HG03378 (cell line): ENCODE results near the gene DYNC2H1.

Experiments used
- ATAC-seq: cut with Tn5 transposase; IDR thresholded peaks from one replicate; pipeline ENCODE4 v1.9.1; 2021; ENCODE audit warnings: mild to moderate bottlenecking, moderate library complexity; ENCODE audit not compliant: unreplicated experiment

DYNC2H1 gene

DNA sequence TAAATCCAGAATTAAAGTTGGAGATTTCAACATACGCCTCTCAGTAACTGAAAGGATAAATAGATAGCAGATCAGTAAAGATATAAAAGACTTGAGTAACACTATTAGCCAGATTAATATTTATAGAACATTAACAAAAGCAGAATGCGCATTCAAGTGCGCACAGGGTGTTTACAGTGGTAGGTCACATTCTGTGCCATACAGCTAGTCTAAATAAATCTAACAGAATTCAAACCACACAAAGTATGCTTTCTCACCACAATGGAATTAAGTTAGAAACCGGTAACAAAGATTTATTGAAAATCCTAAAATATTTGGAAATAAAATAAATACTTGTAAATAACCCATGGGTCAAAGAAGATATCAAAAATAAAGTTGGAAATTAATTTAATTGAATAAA lies 341.0 kb downstream of the DYNC2H1 start:
- ATAC-seq: no peak

DNA sequence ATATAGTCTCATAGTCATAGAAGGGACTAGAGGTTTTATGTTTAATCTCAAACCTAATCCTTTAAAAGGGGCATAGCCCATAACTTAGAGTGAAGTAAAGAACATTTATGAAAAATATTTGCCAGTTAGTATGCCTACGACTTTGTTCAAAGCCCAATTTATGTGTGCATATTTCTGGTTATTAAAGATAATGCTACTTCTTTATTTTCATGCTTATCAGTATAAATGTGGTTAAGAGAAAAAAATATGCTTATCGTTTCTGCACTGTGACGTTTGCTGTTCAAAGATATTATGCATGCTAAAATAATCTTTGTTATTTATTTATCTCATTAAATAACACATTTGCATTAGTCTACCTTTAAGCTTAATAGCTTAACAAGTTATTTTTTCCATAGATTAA lies 343.9 kb downstream of the DYNC2H1 start:
- no peak for ATAC-seq

DNA sequence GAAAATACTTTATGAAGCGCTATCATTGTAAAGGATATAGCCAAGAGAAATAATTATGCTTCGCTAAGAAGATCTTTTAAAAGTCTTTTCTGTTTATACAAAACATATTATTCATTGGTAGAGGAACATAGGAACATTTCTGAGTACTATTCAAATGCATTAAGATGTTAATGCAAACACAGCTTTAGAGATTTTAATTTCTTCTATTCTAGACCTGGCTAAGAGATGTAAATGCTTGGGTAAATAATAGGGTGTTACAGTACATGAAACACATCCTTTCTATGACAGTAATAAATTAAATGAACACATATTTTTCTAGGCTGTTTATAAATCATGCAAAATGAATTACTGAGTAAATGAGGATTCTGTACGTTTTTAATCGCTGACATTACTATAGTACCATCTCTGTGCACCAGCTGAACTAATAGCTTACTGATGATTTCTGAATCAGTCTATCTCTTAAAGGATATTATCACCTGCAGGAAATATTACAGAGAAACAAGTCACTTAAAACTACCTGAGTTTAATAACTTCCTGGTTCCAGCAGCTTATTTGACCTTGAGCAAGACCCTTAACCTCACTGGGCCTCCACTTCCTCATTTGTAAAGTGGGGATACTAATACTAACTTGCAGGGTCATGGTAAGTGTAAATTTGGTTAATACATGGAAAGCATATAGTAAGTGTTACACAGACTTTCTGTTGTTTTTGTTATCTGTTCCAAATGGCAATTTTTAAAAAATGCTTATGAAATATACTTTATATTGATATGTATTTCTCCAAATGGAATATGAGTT lies 344.9 kb downstream of the DYNC2H1 start:
- no peak for ATAC-seq

DNA sequence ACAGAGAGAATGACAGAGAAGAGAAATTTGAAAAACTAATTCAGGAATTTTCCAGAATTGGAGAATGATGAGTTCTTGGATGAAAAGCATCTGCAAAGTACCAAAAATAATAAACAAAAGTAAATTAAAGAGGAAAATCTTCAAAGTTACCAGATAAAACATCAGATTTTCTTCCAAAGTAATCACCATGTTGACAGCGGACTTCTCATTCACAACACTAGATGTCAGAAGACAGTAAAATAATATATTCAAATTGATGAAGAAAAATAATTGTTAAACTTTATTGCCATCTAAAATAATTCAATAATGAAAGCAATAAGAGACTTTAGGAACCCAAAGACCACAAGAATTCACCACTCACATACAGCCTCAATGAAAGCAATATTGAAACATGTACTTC lies 355.2 kb downstream of the DYNC2H1 start:
- no peak for ATAC-seq

DNA sequence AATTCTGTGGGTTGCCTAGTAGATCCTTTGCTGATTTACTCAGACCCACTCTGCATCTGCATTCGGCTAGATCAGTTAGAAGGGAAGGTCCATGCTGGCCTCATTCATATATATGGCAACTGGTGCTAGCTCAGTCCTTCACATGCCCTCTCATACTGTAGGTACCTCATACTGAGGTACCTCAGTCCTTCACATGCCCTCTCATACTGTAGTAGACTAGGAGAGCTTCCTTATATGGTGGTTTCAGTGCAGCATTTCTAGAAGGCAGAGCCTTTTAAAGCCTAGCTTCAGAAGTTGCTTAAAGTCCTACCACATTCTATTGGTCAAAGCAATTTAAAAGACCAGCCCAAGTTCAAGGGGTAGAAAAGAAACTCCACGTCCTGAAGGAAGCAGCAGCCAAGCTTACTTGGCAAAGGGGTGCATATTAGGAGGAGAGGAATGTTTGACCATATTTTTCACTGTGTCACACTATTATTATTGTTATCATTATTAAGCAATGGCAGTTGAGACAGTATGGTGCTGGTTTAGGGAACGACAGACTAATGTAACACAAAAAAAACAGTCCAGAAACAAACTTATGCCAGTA lies 356.4 kb downstream of the DYNC2H1 start:
- ATAC-seq: no peak

DNA sequence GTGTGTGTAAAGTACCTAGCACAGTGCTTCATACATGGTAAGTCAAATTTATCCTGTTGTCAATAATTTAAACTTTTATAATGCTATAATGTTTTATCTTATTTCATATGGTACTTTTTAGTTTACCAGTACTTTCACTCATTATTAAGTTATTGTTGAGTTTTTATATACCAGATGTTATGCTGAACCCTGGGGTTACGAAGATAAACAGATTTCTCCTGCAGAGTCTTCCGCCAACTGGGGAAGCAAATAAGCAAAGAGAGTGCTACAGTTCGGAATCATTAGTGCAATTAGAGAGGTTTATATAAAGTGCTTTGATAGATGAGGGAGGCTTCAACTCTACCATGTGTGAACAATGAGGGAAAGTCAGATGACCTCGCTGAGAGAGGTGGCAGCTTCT lies 362.3 kb downstream of the DYNC2H1 start:
- no peak for ATAC-seq

DNA sequence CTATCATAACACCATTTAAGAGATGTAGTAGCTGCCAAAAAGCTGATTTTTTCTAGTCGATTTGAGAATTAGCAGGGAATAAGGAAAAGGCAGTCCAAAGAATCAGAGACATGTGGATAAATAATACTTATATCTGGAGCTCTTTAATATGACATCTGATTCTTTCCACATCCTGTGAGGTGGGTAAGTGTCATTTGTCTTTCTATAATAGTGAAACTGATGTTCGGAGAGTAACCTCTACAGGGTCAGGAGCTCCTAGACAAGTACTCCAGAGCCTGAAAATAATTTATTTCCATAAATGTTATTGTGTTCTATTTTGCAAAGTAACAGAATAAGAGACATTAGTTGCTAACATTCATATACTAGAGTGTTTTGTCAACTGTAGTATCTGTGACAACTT lies 367.6 kb downstream of the DYNC2H1 start:
- no peak for ATAC-seq

DNA sequence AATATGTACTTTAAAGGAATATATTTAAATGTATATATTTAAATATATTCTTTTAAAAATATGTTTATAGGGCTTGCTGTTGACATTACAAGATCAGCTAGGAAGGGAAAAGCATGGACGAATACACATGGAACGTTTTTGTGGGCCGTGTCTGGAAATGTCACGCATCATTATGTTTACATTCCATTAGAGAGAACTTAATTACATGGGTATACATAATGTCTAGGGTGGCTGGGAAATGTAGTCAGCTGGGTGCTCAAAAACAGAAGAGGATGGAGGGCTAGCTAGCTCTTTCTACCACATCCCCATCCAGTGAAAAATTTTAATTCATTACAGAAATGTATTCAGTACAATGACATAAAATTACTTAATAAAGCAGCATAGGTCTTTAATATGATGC lies 371.2 kb downstream of the DYNC2H1 start:
- no peak for ATAC-seq

DNA sequence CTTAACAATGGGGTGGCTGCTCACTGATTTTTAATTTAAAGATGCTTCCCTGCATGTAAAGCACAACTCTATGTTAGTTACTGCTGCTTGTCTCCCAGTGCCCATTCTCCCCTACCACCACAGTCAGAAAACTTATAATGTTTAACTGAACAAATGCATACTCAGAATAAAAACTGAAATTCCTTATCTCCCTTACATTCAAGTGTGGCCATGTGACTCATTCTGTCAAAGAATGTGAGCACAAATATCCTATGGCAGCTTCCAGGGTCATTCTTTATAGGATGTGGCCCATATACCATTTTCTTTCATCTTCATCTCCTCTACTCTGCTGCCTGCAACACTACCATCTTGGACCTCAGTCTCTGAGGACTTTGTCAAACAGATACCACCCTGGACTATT lies 374.8 kb downstream of the DYNC2H1 start:
- ATAC-seq: no peak

DNA sequence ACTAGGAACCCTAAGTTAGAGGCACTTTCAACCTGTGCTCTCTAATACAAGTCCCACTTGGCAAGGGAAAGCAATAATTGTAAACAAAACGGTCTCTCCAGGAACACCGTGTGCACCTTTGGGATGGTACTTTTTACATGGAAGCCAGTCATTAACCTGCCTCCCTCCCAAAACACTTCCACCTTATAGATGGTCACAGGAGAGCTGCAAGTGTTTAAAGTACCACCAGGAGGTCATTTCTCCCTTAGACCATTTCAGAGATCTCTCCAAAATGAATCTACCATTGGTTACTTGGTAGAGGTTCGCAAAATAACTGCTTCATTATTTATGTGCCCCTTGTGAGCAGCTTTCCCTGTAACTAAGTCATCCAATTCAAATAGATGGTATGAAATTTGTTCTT lies 375.3 kb downstream of the DYNC2H1 start:
- ATAC-seq: no peak

DNA sequence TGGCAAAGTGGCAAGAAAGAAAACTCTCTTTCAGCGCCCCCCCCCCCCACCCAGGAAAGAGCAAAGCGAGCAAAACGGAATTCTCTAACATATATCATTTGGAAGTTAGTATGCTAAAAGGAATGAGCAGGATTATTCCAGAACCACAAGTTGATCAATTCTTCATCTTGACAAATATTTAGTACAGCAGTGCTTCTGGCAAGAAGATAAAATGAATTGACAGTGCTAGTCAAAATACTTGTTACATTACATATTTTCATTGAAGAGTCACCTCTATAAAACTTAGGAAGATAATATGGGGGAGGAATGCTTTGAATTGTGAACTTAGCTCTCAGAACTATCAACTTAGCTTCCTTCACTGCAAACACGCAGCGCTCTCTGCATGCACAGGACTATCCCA lies 377.4 kb downstream of the DYNC2H1 start:
- ATAC-seq: no peak

DNA sequence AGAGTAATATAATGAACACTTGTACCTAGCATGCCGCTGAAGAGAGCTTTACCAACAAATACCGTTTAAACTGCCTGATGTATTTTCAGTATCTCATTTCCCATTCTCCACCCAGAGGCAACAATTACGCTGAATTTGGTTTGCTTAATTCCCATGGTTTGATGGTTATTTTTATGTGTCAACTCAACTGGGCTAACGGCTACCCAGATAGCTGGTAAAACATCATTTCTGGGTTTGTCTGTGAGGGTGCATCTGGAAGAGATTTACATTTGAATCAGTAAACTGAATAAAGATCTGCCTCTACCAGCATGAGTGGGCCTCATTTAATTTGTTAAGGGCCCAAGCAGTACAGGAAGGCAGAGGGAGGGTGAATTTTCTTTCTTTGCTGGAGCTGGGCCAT lies 377.9 kb downstream of the DYNC2H1 start:
- no peak for ATAC-seq

DNA sequence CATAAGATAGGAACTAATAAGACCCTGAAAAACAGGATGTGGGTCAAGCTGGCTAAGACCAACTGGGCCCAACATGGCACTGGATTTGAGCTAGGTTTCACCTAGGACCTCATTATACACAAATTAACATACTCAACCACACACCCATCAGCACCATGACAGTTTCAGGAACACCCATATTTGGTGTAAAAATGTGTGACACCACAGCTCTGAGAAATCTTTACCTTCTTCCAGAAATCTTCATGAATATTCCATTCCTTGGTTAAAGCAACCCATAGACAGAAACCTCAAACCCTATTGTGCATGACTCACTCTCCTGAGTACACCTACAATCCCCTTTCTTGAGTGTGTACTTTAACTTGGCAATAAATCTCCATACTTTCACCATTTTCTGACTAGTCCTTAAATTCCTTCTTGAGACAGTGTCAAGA lies 378.8 kb downstream of the DYNC2H1 start:
- ATAC-seq: no peak

DNA sequence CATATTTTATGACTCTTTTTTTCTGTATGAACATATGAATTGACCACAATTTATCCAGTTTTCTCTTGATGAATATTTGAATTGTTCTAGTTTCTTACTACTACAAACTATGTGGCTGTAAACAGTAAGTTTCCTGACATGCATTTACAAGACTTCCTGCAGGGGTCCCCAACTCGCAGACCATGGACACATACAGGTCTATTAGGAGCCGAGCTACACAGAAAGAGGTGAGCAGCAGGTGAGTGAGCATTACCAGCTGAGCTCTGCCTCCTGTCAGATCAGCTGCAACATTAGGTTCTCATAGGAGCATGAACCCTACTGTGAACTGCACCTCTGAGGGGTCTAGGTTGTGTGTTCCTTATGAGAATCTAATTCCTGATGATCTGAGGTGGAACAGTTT lies 379.4 kb downstream of the DYNC2H1 start:
- no peak for ATAC-seq

DNA sequence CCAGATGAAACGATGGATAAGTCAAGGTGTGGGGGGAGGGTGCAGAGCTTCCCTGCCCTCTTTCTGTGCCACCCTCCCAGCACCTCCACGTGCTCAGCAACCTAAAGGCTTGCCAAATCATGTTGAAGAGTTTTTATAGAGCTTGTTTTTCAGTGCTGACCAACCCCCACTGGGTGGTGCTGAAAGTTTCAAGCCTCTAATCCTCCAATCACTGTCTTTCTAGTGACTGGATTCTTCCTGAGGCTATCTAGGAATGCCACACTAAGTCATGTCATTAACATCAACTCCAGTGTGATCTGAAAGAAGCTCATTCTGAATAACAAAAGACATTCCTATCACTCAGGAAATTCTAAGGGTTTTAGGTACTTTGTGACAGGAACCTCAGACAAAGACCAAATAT lies 382.6 kb downstream of the DYNC2H1 start:
- ATAC-seq: no peak

DNA sequence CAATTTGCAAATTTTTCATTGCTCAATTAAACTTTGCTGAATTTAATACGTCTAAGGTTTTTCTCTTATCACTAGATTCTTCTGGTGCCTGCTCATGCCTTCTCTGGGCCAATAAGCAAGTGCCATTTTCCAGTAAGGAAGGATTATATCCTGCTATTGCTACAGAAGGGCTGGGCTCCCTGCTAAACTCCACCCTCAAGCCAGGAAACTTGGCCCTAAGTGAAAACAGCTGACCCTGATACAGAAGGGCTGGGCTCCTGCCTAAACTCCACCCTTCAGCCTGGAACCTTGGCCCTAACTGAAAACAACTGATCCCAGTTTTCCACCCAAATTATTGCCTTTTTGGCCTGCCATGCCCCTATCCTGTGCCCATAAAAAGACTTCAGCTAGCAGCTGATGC lies 385.3 kb downstream of the DYNC2H1 start:
- ATAC-seq: no peak

DNA sequence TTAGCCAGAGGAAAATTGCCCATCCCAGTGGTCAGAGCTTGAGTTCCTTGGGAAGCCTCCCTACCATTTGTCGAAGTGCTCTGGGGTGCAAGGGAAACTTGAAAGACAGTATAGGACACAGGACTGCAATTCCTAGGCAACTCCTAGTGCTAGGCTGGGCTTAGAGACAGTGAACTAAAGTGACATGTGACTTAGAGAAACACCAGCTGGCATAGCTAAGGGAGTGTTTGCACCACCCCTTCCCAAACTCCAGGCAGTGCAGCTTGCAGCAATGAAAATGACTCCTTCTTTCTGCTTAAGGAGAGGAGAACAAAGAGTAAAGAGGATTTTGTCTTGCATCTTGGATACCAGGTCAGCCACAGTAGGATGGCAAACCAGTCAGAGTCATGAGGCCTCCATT lies 388.0 kb downstream of the DYNC2H1 start:
- no peak for ATAC-seq

DNA sequence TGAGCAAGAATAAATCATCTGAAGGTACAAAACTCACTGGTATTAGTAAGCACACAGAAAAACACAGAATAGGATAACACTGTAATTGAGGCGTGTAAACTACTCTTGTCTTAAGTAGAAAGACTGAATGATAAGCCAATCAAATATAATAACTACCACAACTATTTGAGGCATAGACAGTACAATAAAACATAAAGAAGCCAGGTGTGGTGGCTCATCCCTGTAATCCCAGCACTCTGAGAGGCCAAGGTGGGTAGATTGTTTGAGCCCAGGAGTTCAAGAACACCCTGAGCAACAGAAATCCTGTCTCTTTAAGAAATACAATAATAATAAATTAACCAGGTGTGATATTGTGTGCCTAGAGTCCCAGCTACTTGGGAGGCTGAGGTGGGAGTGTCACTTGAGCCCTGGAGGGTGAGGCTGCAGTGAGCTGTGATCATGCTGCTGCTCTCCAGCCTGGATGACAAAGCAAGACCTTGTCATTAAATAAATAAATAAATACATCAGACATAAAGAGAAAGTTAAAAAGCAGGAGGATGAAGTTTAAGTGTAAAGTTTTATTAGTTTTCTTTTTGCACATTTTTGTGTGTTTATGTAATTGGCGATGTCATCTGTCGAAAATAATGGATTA lies 390.6 kb downstream of the DYNC2H1 start:
- no peak for ATAC-seq

DNA sequence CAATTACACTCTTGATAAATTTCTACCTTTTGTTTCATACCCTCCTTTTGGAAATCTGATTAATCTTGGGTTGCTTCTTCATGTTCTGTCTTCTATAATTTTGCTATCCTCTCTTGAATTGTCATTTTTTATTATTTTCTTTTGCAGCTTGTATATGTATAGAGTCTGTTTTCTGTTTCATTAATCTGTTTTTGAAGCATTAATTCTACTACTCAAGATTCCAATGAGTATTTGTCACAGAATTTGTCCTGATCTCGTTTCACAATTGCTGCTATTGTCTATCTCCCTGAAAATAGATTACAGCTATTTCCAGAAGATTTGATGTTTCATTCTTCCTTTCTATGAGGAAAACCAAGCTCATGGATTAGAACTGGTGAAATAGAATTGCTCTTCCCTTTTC lies 406.1 kb downstream of the DYNC2H1 start:
- no peak for ATAC-seq

DNA sequence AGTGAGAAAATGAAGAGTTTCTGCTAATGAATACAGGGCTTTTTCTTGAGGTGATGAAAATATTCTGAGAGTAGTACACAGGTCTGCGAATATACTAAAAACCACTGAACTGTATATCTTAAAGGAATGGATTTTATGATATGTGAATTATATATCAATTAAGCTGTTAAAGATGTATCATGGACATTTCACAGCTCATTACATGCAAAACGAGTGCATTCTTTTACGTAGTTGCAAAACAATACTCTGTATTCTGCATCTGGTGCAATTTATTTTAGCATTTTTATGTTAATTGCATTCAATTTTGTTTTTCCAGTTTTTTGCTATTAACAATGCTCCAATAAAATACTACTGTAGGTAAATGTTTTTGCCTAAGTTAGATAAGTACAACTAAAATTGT lies 411.6 kb downstream of the DYNC2H1 start:
- ATAC-seq: no peak

DNA sequence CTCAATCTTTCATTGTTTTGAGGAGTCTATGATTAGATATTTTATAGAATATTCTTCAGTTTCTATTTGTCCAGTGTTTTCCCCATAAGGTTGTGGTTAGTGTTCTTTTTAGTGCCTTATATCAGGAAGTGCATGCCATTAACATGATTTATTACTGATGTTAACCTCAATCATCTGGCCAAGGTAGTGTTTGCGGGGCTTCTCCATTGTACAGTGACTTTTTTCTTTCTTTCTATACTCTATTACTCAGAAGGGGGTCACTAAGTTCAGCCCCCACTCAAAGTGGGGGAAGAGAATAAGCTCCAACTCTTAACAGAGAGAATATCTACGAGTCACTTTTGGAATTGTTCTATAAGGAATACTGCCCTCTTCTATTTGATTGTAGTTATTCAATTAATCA lies 415.8 kb downstream of the DYNC2H1 start:
- no peak for ATAC-seq

DNA sequence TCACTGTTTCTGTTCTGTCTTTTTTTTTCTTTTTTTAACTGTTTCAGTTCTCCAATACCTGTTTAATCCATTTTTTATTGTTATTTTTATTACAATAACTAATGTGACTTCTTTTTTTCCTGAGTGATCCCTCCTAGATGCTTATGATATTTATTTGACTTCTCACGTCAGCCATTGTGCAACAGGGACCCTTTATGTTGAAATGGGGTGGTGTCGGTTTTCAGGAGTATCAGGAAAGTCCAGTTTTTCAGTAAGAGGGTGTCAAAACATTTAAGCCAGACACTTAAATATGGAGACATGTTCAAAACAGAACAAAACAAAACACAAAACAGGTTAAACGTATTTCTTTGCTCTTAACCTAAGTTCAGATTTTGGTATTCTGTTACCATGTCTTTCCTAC lies 418.8 kb downstream of the DYNC2H1 start:
- no peak for ATAC-seq
